GM19099 (cell line): ENCODE data around the gene NCKIPSD.

Experiments used
- POLR2A ChIP-seq: IDR thresholded peaks from 3 replicates; pipeline ENCODE4 v1.6.1; 2011; ENCODE audit warnings: low read depth; ENCODE audit not compliant: insufficient read length; ENCODE audit errors: extremely low read depth

NCKIPSD gene

DNA sequence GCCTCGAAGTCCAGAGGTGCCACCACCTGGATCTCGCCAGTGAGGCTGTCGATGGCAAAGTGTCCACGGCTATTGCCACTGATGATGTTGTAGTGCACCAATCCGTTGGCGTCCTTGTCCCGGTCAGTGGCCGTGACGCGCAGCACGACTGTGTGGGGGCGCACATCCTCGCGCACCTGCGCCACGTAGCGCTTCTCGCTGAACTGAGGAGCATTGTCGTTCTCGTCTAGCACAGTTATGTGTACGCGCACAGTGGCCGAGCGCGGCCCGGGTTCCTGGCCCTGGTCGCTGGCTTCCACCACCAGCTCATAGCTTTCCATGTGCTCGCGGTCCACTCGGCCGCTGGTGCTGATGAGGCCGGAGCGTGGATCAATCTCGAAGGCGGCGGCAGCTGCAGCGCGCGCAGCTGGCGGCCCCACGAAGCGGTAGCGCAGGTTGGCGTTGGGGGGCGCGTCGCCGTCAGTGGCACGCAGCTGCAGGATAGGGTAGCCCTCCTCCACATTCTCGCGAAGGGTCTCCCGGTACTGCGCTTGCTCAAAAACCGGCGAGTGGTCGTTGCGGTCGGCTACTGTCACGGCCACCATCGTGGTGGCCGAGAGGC is 24.8 kb downstream of the NCKIPSD start:
- TF ChIP-seq POLR2A = no peak

DNA sequence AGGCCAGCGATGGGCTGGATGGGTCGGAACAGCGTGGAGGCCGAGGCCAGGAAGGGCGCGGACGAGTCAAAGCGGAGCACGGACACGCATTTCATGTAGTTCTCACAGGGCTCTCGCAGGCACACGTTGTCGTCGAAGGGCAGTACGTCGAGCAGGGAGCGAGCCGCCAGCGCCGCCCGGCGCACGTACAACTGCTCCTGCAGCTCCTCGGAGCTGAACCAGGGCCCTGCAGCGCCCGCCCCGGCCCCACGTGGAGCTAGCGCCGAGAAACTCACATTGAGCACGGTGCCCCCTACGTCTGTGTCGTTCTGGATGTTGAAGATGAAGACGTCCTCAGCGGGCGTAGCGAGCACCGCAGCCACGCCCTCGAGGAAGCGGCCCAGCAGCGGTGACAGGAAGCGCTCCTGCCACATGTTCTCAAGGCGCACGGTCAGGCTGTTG is 28.9 kb downstream of the NCKIPSD start:
- TF ChIP-seq POLR2A = no peak

DNA sequence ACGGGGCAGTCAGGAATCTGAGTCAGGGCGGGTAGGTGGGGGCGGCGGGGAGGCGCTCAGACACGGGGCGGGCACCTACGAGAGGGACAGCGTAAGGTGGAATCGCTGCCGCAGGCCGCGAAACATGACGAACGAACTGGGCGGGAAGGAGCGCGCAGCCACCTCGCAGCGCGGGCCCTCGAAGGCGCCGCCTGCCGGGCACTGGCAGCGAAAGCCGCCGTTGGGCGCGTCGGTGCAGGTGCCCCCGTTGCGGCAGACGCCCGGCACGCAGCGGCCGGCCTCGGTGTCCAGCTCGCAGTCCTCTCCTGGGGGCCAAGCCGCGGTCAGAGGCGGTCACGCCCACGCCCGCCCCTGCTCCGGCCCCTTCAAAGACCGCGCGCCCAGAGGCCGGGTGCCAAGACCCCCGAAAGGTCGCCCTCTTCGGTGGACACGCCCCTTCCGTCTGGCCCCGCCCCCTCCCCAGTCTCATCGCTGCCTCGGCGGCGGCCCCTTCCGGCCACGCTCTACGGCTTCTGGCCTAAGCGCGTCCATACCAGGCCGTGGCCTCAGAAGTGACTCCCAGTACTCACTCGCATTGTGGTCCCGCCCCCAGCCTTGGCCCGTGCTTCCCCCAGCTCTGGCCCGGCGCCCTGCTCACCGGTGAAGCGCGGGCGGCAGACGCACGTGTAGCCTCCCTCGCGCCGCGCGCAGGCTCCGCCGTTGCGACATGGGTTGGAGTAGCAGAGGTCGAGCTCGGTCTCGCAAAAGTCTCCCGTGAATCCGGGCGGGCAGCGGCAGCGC is 29.5 kb downstream of the NCKIPSD start:
- TF ChIP-seq POLR2A = peak; percentile 44

DNA sequence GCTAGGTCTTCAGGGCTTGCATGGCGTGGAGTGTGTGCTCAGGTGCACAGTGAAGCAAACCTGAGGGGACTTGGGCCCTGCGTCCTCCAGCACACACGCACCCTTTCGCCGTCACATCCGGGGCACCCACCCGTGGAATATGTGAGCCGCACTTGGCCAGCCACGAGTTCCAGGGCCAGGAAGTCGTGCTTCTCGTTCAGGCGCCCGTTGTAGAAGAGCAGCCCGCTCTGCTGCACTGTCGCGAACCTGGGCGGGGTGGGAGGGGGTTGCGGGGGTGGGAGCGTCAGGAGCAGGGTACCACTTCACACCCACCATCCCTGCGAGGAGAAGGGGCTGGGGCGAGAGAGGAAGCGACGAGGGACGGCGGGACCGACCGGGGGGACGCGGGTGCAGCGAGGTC is 30.1 kb downstream of the NCKIPSD start:
- no peak for TF ChIP-seq POLR2A

DNA sequence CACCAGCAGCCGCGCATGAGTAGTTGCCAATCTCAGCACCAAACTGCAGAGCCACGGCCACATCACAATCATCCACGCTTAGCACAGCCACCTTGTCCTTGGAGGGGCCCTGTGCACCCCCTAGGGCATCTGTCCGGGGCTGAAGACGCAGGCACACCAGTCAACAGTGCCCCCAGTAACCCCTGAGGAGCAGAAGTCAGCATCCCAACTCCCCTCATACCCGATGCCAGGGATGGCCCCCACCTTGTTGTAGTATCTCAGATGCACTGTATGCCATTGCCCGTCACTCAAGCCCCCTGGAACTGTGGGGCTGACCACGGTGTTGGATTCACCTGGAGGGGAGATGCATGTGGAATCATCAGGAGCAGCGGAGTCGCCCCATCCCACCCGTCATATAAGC is 30.7 kb downstream of the NCKIPSD start:
- no peak for TF ChIP-seq POLR2A

DNA sequence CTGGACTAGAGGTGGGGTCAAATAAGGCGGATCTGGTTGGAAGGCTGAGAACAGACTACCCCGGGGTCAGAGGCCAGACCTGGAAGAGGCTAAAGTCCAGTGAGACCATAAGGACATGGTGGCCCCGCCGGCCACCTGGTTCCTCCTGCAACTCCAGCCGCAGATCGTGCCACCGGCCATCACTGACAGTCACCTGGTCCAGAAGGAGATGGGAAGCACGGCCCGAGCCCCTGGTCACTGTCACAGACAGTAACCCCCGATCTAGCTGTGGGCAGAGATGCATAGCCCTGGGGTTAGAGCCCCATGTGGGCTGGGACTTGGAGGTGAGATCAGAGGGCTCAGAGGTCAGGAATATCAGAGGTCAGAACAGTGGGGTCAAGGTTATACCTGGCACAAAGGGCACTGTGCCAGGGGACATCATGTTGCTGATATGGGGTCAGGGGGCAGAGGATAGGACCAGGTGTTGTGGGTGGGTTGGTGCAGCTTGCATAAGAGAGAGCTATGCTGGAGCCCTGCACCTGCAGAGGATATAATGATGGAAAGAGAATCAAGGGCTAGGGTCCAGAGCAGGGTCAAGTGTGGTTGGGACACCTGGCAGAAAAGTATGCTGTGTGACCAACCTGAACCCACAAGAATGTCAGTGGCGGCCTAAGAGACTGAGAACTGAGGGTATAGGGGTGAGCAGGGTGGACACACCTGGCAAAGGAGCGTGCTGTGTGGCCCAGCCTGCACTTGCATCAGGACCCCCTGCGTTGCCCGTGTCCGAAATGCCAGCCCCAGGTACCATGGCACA is 32.6 kb downstream of the NCKIPSD start:
- TF ChIP-seq POLR2A = no peak

DNA sequence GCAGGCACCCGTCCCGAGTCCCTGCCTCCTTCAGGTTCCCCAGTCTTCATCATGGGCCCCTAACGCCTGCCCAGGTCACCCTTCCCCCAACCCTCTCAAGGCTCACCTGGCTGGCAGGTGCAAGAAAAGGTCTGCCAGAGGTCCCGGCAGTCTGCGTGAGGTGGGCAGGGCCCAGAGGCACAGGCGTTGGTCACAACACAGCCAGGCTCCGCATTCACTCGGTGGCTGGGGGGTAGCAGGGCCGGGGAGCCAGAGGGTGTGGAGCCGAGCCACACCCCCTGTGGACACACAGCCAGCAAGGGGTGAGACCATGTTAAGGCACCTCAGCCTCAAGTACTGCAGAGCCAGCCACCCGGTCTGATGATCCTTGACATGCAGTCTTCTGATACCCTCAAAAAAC is 33.9 kb downstream of the NCKIPSD start:
- TF ChIP-seq POLR2A = no peak

DNA sequence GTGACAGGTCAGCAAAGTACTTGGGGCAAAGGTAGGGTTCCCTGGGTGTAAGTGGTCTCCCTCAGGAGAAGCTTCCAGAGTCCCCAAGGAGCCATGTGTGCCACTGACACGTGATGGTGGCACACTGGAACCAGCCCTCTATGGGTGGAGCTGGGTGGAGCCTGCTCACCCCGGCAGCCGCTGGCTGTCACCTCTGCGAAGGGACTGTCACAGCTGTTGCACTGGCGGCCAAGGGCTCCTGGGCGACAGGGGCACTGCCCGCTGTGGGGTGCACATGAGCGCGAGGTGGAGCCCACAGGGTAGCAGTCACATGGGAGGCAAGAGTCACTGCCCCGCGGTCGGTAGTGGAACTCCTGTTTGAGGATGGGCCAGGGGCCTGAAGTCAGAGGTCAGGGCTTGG is 35.0 kb downstream of the NCKIPSD start:
- TF ChIP-seq POLR2A = no peak

DNA sequence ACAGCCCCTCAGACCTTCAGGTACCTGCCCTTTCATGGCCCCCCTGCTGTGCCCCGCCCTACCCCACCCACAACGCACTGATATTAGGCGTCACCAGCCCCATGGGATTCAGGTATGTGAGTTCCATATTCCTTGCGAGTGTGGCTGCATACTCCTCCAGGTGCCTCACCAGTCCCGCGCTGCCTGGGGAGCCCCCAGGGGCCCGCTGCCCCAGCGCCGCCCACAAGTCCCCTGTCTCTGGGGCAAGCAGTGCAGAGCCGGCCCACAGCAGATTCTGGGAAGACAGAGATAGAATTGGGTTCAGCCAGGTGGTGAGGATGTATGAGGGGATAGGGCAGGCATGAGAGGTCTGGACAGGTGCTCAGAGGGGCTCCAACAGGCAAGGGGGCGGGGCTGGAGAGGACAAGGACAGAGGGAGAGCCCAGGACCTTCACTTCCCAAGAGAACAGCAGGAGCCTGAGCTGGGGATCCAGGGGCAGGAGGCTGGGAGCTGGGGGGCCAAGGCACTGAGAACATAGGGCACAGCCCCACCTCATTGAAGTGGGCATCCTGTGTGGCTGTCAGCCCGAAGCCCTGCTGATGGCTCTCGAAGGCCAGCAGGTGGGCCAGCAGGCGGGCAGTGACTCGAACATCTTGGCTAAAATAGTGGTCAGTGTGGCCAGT is 37.4 kb downstream of the NCKIPSD start:
- no peak for TF ChIP-seq POLR2A

DNA sequence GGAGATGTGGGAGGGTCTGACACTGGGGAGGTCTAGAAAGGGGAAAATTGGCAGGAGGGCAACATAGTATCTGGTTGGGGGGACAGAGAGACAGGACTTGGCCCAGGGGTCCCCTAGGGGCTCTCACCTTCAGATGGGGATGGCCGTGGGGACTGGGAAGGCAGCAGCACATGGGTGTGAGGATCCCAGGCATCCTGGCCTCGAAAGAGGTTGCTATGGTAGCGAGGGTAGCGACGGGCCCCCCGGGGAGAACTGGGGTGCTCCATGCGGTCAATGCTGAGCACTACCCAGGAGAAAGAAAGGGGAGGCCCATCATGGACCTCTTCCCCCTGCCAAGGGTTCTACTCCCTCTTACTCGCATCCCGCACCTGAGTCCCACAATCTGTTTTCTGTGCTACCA is 38.0 kb downstream of the NCKIPSD start:
- no peak for TF ChIP-seq POLR2A

DNA sequence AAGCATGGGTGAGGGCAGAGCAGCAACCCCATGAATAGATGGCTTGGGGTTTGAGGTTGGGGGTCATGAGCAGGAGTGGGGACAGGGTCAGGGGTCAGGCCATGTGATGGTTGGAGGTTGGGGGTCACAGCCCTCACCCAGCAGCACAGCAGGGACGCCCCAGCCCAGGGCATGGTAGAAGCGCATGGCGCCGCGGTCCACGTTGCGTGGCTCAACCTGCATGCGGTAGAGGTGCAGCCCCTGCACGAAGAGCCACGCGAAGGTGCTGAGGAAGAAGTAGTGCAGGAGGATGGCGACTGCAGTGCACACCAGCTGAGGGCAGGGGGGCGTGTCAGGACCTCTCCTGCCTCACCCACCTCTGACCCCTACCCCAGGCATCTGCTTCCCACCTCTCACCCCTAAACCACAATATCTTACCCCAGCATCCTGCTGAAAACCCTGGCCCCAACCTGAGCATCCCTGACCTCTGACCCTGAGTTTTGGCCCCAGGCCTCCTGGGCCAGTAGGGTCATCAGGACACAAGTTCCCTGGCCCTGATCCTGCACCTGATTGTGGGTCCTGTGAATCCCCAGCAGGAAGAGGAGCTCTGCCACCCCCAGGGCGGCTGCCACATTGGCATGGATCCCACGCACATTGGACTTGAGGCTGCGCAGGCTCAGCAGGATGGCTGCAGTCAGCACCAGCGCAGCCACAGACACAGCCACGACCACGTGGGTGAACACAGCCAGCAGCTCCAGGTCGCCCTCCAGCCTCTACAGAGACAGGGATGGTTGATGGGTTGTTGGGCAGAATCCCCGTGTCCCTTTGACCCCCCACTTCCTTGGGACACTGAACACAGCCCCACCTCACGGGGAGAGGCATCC is 40.6 kb downstream of the NCKIPSD start:
- no peak for TF ChIP-seq POLR2A

DNA sequence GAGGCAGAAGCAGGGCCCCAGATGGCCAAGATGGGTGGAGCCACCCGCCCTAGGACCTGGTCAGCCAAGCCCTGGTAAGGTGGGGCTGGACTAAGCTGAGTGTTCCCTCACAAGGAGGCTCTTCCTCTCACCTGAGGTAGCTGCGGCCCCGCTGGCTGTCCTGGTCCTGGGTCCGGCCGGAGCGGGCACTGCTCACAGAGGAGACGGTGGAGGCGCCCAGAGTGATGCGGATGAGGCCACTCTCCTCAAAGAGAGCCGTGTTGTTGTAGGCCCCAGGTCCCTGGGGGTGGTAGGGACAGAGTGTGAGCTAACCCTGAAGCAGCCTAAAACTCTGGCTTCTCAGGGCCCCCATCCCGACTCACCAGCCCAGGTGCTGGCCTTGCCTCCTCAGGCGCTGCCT is 43.1 kb downstream of the NCKIPSD start:
- no peak for TF ChIP-seq POLR2A

DNA sequence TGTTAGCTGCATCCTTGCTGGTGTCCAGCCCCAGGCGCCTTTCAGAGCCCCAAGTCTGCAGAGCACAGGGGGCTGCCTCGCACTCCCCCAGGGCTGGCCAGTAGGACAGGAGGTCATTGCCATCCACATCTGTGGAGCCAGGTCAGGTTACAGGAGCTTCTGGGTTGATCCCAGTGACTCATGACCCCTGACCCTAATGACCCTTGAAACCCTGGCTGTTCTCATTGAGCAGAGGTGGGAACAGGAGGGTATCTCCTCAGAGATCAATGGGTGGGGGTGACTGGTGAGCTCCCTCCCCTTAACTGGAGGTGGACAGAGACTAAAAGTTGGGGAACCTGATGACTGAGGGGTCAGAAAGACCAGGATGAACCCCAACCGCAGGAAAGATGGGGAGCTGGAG is 44.3 kb downstream of the NCKIPSD start:
- TF ChIP-seq POLR2A = no peak

DNA sequence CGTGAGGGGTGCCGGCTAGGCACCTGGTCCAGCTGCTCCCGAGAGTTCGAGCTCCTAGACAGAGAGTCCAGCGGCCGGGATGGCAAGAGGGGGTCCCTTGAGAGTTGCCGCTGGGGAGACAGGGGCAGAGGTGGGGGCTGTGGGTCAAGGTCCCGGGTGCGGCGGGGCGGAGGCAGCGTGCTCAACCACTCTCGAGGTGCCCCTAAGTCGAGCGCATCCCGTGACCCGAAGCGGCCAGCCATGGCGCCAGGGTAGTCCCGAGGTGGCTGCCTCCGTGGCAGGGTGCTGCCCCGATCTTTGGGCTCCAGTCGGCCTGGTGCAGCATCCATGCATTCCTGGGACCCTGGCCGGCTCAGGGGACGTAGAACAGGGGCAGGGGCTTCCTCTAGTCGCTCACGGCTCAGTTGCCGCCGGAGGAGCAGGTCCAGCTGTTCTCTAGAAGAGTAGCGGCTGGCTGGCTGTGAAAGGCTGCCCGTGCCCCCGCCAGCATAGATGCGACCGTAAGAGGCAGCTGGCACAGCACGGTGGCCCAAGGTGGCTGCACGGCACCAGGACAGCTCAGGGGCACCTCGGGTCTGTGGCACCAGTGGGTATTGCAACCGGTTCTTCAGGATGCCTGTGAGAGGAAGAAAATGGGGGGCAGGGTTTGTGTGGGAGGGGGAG is 45.6 kb downstream of the NCKIPSD start:
- no peak for TF ChIP-seq POLR2A
